Fibroblast of lung (primary cell): Measurements from ENCODE around the gene CISD3. TPM values are rescaled to one million over a fixed set of nuclear protein-coding genes. Genes with fewer than 3 reads are reported as not detected.

Experiments
- DNase-seq, 2 donors: peaks; one replicate each; pipeline versions ENCODE4 v3.0.0 to v3.0.0-alpha.2; 2010; ENCODE audit warnings: low read depth in 2 of 2
- H2AFZ ChIP-seq: 2 replicates; pipeline ENCODE4 v1.5.1; 2012; ENCODE audit warnings: low read length, control low read depth, inconsistent platforms
- H3K27ac ChIP-seq: 2 replicates; pipeline ENCODE4 v1.5.1; 2011; ENCODE audit warnings: low read length, control low read depth; ENCODE audit not compliant: insufficient read depth
- H3K27me3 ChIP-seq: 2 replicates; pipeline ENCODE4 v1.5.1; 2011; ENCODE audit warnings: mild to moderate bottlenecking, low read length; ENCODE audit not compliant: control insufficient read depth, insufficient read depth
- H3K36me3 ChIP-seq: 2 replicates; pipeline ENCODE4 v1.5.1; 2011; ENCODE audit warnings: low read length; ENCODE audit not compliant: control insufficient read depth, insufficient read depth
- H3K4me1 ChIP-seq: 2 replicates; pipeline ENCODE4 v1.5.1; 2011; ENCODE audit warnings: low read length; ENCODE audit not compliant: control insufficient read depth, insufficient read depth; ENCODE audit errors: extremely low read depth
- H3K4me2 ChIP-seq: 2 replicates; pipeline ENCODE4 v1.5.1; 2011; ENCODE audit warnings: low read length, control low read depth; ENCODE audit not compliant: insufficient read depth; ENCODE audit errors: extremely low read depth
- H3K4me3 ChIP-seq, 4 experiments: fragments of 200-600 bp in 1 of 4; sonication (generic) in 1 of 4; replicated peaks in 1 of 4; 2 replicates each; pipeline ENCODE4 v1.5.1; 2011 to 2016; ENCODE audit warnings: low read length in 4 of 4, low read depth in 3 of 4, mild to moderate bottlenecking in 3 of 4, control low read depth in 2 of 4, inconsistent platforms in 1 of 4, mixed read lengths in 1 of 4; ENCODE audit not compliant: insufficient read depth in 1 of 4; ENCODE audit errors: control extremely low read depth in 1 of 4
- H3K79me2 ChIP-seq: 2 replicates; pipeline ENCODE4 v1.5.1; 2012; ENCODE audit warnings: mild to moderate bottlenecking, low read length, inconsistent platforms; ENCODE audit not compliant: control insufficient read depth, insufficient read depth
- H3K9ac ChIP-seq: 2 replicates; pipeline ENCODE4 v1.5.1; 2011; ENCODE audit warnings: mild to moderate bottlenecking, low read length, control low read depth; ENCODE audit not compliant: insufficient read depth
- H3K9me3 ChIP-seq: 2 replicates; pipeline ENCODE4 v1.5.1; 2012; ENCODE audit warnings: low read depth, low read length; ENCODE audit not compliant: control insufficient read depth, insufficient read depth
- H4K20me1 ChIP-seq: 2 replicates; pipeline ENCODE4 v1.5.1; 2011; ENCODE audit warnings: low read length; ENCODE audit not compliant: control insufficient read depth, insufficient read depth; ENCODE audit errors: extremely low read depth
- CTCF ChIP-seq, 2 donors: IDR thresholded peaks in 1 of 2; conservative IDR thresholded peaks in 1 of 2; 1 replicate in 1 of 2; 2 replicates in 1 of 2; pipeline ENCODE4 v1.5.1; 2011 to 2012; ENCODE audit warnings: low read length in 2 of 2, control low read depth in 1 of 2, inconsistent platforms in 1 of 2, low read depth in 1 of 2, mild to moderate bottlenecking in 1 of 2
- EZH2 ChIP-seq: IDR thresholded peaks from 2 replicates; pipeline ENCODE4 v1.5.1; 2012; ENCODE audit warnings: low read length, control low read depth, mild to moderate bottlenecking; ENCODE audit errors: missing control alignments
- polyA plus RNA-seq, 2 donors: library from polyadenylated mRNA; depleted of rRNA in 1 of 2; stranded (reverse) in 1 of 2; unstranded in 1 of 2; fragments of >200 nt; gene quantifications; 2 replicates each; pipeline ENCODE4 v1.2.1, GENCODE V29; 2011 to 2012; ENCODE audit warnings: missing spikeins in 1 of 2
- total RNA-seq: library from RNA; depleted of rRNA; stranded (reverse); fragments of >200 nt; gene quantifications from 2 replicates; pipeline ENCODE4 v1.2.1, GENCODE V29; 2014

CISD3 gene
- total and polyA plus RNA-seq, 2 donors (not counting 1 experiment from before 2014, with no cell fraction given) = 4.0 to 5.7 TPM

DNA sequence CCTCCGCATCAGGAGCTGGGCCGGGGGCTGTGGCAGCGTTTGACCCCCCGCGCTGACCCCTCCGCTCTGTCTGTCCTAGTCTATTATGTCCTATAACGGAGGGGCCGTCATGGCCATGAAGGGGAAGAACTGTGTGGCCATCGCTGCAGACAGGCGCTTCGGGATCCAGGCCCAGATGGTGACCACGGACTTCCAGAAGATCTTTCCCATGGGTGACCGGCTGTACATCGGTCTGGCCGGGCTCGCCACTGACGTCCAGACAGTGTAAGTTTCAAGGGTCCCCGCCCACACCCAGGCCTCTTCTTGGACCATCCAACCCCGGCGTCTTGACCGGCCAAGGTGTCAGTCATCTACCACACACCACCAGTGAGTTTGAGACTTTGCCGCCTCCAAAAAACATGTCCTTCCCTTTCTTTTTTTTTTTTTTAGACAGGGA is 22.9 kb downstream of the CISD3 start:
- Histone ChIP-seq H2AFZ (peak overlapping the region; percentile 21), H3K9me3 (no peaks in the 10 kb centered on the region), H3K36me3 (peaks cover 5% of the 10 kb centered on the region), H3K27ac (peak overlapping the region; percentile 80), H3K4me1 (peaks cover 2% of the 10 kb centered on the region), H3K4me3 (peak overlapping the region; percentile 71 to 85 (median 78)), H3K79me2 (peaks cover 22% of the 10 kb centered on the region), H3K9ac (peak overlapping the region; percentile 77), H4K20me1 (no peaks in the 10 kb centered on the region), H3K27me3 (no peaks in the 10 kb centered on the region), H3K4me2 (peak overlapping the region; percentile 86)
- DNase-seq = no peak
- TF ChIP-seq EZH2 = no peak
- TF ChIP-seq CTCF (conservative IDR thresholded peaks at IDR 0.05 in 1 of 2, IDR thresholded peaks at IDR 0.05 in 1 of 2; ENCODE audit: low read depth in 1 of 2, low read length in 2 of 2) = no peak

GRCh38 chr17:38761612-38762011 is 31.5 kb downstream of the CISD3 start:
- Histone ChIP-seq H3K36me3 (peaks cover 18% of the 10 kb centered on the region), H3K4me2 (no peak overlapping the region), H4K20me1 (no peaks in the 10 kb centered on the region), H3K4me3 (no peak overlapping the region), H3K79me2 (no peaks in the 10 kb centered on the region), H3K27me3 (no peaks in the 10 kb centered on the region), H3K9me3 (no peaks in the 10 kb centered on the region), H2AFZ (no peak overlapping the region), H3K9ac (no peak overlapping the region), H3K27ac (no peak overlapping the region), H3K4me1 (no peaks in the 10 kb centered on the region)
- peak in 1 of 2 donors; percentile 19 for DNase-seq
- TF ChIP-seq CTCF (conservative IDR thresholded peaks at IDR 0.05 in 1 of 2, IDR thresholded peaks at IDR 0.05 in 1 of 2; ENCODE audit: low read depth in 1 of 2, low read length in 2 of 2) (peak; percentile 10 to 31), EZH2 (no peak)

DNA sequence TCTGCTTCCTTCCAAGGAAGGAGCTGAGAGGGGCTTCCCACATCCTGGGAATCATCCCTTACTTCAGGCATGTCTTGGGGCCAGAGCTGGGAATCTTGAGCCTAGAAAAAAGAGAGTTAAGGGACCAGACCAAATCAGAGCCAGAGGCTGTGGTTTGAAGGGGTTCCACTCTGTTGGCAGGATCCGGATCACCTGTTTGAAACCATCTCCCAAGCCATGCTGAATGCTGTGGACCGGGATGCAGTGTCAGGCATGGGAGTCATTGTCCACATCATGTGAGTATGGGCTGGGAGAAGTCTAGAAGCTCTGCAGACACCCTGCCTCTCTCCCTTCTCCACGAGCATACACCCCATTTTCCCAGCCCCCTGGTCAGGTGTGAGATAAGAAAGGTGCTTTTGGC is 32.1 kb downstream of the CISD3 start:
- H3K4me3 ChIP-seq = no peak overlapping the region
- no peaks in the 10 kb centered on the region for H3K79me2 ChIP-seq
- no peaks in the 10 kb centered on the region for H3K9me3 ChIP-seq
- H2AFZ ChIP-seq = no peak overlapping the region
- no peak overlapping the region for H3K4me2 ChIP-seq
- no peaks in the 10 kb centered on the region for H4K20me1 ChIP-seq
- DNase-seq = no peak
- H3K36me3 ChIP-seq = peaks cover 18% of the 10 kb centered on the region
- no peak overlapping the region for H3K9ac ChIP-seq
- H3K27me3 ChIP-seq = no peaks in the 10 kb centered on the region
- no peak overlapping the region for H3K27ac ChIP-seq
- TF ChIP-seq CTCF (conservative IDR thresholded peaks at IDR 0.05 in 1 of 2, IDR thresholded peaks at IDR 0.05 in 1 of 2; ENCODE audit: low read depth in 1 of 2, low read length in 2 of 2) (no peak), EZH2 (no peak)
- H3K4me1 ChIP-seq = no peaks in the 10 kb centered on the region
